Mononuclear cell (primary cell): ENCODE measurements around the gene THSD8. TPM values are rescaled to one million over a fixed set of nuclear protein-coding genes. Genes with fewer than 3 reads are reported as not detected.
A peak's percentile ranks its signal among the peaks of the same experiment; 100 is the strongest.

Experiments
- H3K27me3 ChIP-seq: 2 replicates; pipeline ENCODE4 v1.6.0; 2011; ENCODE audit warnings: low read length, control low read depth; ENCODE audit not compliant: insufficient read depth
- H3K4me1 ChIP-seq: 2 replicates; pipeline ENCODE4 v1.5.1; 2011; ENCODE audit warnings: mild to moderate bottlenecking, low read length, control low read depth; ENCODE audit not compliant: insufficient read depth
- H3K4me3 ChIP-seq: 2 replicates; pipeline ENCODE4 v1.5.1; 2011; ENCODE audit warnings: mild to moderate bottlenecking, low read length, moderate library complexity
- H3K9me3 ChIP-seq: 2 replicates; pipeline ENCODE4 v1.5.1; 2011; ENCODE audit warnings: low read depth, mild to moderate bottlenecking, control low read depth, low read length
- total RNA-seq: library from RNA; depleted of rRNA; stranded (reverse); fragments of >200 nt; gene quantifications from one replicate; pipeline ENCODE4 v1.2.3, GENCODE V29; 2012

Gene THSD8
- total RNA-seq, 1 donor, result not detected

- peaks cover 45% of the 10 kb centered on the region for H3K4me1 ChIP-seq
- no peaks in the 10 kb centered on the region for H3K9me3 ChIP-seq
- H3K4me3 ChIP-seq, result peak within 1 kb of the TSS; percentile 55
- H3K27me3 ChIP-seq, result no peaks in the 10 kb centered on the region
Observed at GRCh38 chr19:12774588-12775555, 27.0 kb upstream of the THSD8 start, which contains the start of gene HOOK2. Gene HOOK2, minus strand, starts transcription at chr19:12775552. Its CDS starts 103 bp downstream, at chr19:12775449.

GRCh38 chr19:12777217-12778016 is 24.5 kb upstream of the THSD8 start:
- Histone ChIP-seq H3K4me1 (peaks cover 60% of the 10 kb centered on the region), H3K9me3 (no peaks in the 10 kb centered on the region), H3K27me3 (no peaks in the 10 kb centered on the region), H3K4me3 (peak overlapping the region; percentile 71)

DNA sequence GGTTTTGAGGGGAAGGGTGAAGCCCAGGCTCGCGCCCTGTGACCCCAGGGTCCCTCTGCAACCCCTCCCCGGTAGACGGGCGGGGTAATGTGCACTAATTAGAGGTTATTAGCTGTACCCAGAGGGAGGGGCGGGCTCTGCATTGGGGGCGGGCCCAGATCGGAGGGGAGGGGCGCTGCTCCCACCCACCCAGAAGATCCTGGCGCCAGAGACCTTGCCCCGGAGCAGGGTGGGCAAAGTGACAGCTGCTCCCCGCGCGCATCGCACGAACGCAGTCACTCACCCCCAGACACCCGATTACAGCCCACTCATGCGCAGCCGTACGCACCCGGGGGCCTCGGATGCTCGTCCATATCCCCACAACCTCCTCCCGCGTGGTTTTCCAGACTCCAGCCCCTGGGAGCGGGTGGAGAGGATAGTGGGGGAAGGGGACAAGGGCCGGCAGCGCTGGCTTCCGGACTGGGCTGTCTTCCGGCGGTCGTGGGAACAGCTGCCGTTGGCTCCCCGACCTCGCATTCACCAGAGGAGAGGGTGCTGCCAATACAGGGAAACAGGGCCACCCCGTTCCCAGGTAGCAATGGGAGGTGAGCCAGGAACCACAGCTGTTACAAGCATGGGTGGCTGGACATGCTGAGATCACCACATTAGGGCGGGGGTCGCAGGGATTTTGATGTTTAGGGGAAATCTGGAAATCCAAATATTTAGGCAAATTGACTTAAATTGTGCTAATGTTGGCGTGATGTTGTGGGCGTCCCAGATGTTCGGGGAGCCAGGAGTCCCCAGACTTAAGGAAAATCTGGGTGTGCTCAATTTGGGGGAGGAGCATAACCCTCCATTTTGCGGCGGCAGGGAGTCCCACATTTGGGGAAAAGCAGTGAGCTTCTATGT is 23.6 kb upstream of the THSD8 start:
- H3K4me1 ChIP-seq, result peaks cover 68% of the 10 kb centered on the region
- no peaks in the 10 kb centered on the region for H3K9me3 ChIP-seq
- H3K27me3 ChIP-seq, result no peaks in the 10 kb centered on the region
- H3K4me3 ChIP-seq, result peak overlapping the region; percentile 71

DNA sequence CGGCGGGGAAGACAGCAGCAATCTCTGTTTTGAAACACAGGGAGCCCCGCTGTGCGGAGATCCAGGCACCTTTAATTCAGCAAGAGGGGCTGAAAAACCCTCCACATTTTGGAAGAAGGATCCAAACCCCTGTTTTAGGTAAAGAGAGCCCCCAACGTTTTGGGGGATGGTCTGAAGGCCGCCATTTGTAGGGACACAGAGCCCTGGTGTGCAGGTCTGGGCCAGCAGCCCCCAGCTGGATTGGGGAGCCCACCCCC is 23.0 kb upstream of the THSD8 start:
- H3K9me3 ChIP-seq, result no peaks in the 10 kb centered on the region

GRCh38 chr19:12779162-12779993 is 22.5 kb upstream of the THSD8 start:
- Histone ChIP-seq H3K4me3 (no peak overlapping the region), H3K9me3 (no peaks in the 10 kb centered on the region), H3K27me3 (no peaks in the 10 kb centered on the region), H3K4me1 (peaks cover 78% of the 10 kb centered on the region)

More for the DNA sequence above, 23.0 kb upstream of the THSD8 start:
- Histone ChIP-seq H3K4me3 (no peak overlapping the region), H3K27me3 (no peaks in the 10 kb centered on the region), H3K4me1 (peaks cover 74% of the 10 kb centered on the region)

DNA sequence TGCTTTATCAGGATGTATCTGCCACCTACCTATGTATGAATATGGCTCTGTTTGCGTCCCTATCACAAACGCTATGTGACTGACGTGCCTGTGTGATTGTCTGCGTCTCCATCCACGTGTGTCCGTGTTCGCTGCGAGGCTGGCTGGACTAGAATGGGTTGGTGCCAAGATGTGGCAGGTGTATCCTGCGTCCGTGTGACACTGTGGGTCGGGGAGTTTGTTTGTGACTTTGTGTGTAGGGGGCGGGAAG is 19.8 kb upstream of the THSD8 start:
- H3K4me3 ChIP-seq, result peak overlapping the region; percentile 38
- peaks cover 87% of the 10 kb centered on the region for H3K4me1 ChIP-seq
- H3K9me3 ChIP-seq, result no peaks in the 10 kb centered on the region
- no peaks in the 10 kb centered on the region for H3K27me3 ChIP-seq

DNA sequence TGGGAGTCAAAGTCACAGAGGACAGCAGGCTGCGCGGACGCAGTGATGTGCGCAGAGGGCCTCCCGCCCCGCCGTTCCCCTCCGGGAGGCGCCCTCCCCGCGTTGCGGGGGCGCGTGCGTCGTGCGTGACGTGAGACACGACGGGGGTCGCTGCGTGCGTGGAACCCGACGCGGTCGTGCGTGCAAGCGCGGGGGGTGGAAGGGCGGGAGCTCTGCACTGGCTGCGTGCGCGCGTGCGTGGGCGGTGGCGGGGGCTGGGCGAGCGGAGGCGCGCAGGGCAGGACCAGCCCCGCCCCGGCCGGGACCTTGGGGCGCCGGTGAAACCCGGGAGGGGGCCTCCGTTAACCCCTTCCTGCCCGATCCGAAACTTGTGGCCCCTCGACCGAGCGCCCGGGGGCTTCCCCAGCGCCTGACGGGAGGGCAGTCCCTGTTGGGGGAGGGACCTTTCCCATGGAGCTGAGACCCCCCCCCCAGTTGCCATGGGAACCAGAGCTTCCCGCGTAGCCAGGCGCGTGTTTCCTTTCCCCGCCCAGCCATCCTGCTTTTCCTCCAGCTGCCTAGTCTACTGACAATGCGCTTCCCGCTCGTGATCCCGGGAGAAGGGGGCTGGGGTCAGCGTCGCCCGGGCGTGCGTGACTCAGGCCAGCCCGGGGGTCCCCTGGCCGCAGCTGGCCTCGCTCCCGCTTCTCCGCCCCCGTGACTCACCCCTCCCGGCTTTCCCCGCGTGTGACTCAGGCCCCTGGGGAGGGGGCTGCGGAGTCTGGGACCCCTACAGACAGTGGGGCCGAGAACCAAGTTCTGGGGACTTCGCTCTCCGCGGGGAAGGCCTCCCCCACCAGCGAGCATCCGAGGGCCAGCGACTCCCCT is 19.2 kb upstream of the THSD8 start:
- H3K4me1 ChIP-seq, result peaks cover 87% of the 10 kb centered on the region
- peak overlapping the region; percentile 38 for H3K4me3 ChIP-seq
- H3K9me3 ChIP-seq, result no peaks in the 10 kb centered on the region
- no peaks in the 10 kb centered on the region for H3K27me3 ChIP-seq

- Histone ChIP-seq H3K27me3 (no peaks in the 10 kb centered on the region), H3K9me3 (no peaks in the 10 kb centered on the region), H3K4me3 (no peak overlapping the region), H3K4me1 (peaks cover 88% of the 10 kb centered on the region)
Observed at GRCh38 chr19:12783291-12783848, 18.5 kb upstream of the THSD8 start.

GRCh38 chr19:12783849-12784393 is 17.9 kb upstream of the THSD8 start:
- H3K9me3 ChIP-seq, result no peaks in the 10 kb centered on the region
- H3K4me3 ChIP-seq, result no peak overlapping the region
- H3K4me1 ChIP-seq, result peaks cover 88% of the 10 kb centered on the region
- H3K27me3 ChIP-seq, result no peaks in the 10 kb centered on the region

GRCh38 chr19:12784394-12784870 is 17.4 kb upstream of the THSD8 start:
- Histone ChIP-seq H3K9me3 (no peaks in the 10 kb centered on the region), H3K4me1 (peaks cover 88% of the 10 kb centered on the region), H3K4me3 (no peak overlapping the region), H3K27me3 (no peaks in the 10 kb centered on the region)

DNA sequence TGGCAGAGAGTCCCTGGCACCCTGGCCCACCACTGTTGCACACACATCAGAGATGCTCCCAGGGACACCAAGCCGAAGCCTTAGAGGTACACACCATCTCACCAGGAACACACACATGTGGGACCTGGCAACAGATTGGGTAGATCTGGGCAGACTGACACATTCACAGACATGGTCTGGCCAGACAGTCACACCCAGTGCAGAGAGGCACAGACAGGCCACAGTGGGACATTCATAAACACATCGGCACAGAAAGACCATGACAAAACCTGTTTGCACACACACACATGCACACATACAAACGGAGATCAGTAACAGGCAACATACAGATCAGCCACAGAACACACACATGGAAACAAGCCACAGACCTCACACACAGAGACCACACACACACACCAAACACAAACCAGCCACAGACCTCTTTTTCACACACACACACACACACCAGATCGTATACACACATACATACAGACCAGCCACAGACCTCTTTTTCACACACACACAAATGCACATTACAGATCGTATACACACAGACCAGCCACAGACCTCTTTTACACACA is 16.9 kb upstream of the THSD8 start:
- H3K4me3 ChIP-seq, result peak overlapping the region; percentile 25
- no peaks in the 10 kb centered on the region for H3K27me3 ChIP-seq
- peaks cover 84% of the 10 kb centered on the region for H3K4me1 ChIP-seq
- no peaks in the 10 kb centered on the region for H3K9me3 ChIP-seq

- no peaks in the 10 kb centered on the region for H3K27me3 ChIP-seq
- peaks cover 86% of the 10 kb centered on the region for H3K4me1 ChIP-seq
- H3K4me3 ChIP-seq, result peak overlapping the region; percentile 25
- no peaks in the 10 kb centered on the region for H3K9me3 ChIP-seq
Observed at GRCh38 chr19:12785431-12786031, 16.3 kb upstream of the THSD8 start.
